Fibroblast of lung (primary cell): Measurements from ENCODE around the gene PPP1R1B.

ENCODE experiments used
- EZH2 ChIP-seq: IDR thresholded peaks from 2 replicates; pipeline ENCODE4 v1.5.1; 2012; ENCODE audit warnings: low read length, control low read depth, mild to moderate bottlenecking; ENCODE audit errors: missing control alignments
- TF ChIP-seq, protein P1 (sequence below), 2 donors: IDR thresholded peaks in 1 of 2; conservative IDR thresholded peaks in 1 of 2; 1 replicate in 1 of 2; 2 replicates in 1 of 2; pipeline ENCODE4 v1.5.1; 2011 to 2012; ENCODE audit warnings: low read length in 2 of 2, control low read depth in 1 of 2, inconsistent platforms in 1 of 2, low read depth in 1 of 2, mild to moderate bottlenecking in 1 of 2

DNA sequence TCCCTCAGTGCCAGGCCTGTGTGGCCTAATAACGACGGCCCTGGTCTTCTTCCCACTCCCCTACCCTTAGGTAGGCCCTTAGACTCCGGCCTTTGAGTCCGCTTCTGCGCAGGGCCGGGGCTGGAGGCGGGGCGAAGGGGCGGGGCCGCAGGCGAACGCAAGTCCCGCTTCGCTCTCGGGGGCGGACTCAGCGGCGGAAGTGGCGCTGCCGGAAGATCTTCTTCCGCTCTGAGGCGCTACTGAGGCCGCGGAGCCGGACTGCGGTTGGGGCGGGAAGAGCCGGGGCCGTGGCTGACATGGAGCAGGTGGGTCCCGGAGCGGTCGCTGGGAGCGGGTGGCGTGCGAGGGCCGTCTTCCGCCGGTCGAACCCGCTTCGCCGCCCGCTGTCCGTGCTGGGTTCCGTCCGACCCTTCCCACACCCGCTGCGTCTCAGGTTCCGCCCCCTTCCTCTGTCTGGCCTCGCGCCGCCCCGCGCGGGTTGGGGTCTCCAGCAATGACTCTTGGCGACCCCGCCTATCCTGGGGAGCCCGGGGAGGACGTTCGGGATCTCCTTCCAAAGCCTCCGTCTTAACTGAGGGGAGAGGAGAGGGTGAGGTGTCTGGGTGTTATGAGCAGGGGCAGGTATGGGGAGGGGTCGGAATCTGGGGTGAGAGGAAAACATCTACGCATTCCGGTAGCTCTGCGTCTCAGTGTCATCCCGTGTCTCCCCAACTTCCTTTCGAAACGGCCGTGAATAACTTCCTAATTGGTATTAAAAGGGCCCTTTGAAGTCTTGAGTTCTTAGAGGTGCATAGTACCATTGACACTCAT is 10.4 kb downstream of the PPP1R1B start, which contains the start of gene STARD3:
- TF ChIP-seq, protein P1, sequence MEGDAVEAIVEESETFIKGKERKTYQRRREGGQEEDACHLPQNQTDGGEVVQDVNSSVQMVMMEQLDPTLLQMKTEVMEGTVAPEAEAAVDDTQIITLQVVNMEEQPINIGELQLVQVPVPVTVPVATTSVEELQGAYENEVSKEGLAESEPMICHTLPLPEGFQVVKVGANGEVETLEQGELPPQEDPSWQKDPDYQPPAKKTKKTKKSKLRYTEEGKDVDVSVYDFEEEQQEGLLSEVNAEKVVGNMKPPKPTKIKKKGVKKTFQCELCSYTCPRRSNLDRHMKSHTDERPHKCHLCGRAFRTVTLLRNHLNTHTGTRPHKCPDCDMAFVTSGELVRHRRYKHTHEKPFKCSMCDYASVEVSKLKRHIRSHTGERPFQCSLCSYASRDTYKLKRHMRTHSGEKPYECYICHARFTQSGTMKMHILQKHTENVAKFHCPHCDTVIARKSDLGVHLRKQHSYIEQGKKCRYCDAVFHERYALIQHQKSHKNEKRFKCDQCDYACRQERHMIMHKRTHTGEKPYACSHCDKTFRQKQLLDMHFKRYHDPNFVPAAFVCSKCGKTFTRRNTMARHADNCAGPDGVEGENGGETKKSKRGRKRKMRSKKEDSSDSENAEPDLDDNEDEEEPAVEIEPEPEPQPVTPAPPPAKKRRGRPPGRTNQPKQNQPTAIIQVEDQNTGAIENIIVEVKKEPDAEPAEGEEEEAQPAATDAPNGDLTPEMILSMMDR (conservative IDR thresholded peaks at IDR 0.05 in 1 of 2, IDR thresholded peaks at IDR 0.05 in 1 of 2; ENCODE audit: low read depth in 1 of 2, low read length in 2 of 2): no peak
- no peak for TF ChIP-seq EZH2
